Measurements from ENCODE around the gene TMEM52.
"Not testable (repeated sequence)": the region's sequence is repeated elsewhere in the genome, so short reads cannot be mapped to it uniquely, and the experiment has no call there.

DNA sequence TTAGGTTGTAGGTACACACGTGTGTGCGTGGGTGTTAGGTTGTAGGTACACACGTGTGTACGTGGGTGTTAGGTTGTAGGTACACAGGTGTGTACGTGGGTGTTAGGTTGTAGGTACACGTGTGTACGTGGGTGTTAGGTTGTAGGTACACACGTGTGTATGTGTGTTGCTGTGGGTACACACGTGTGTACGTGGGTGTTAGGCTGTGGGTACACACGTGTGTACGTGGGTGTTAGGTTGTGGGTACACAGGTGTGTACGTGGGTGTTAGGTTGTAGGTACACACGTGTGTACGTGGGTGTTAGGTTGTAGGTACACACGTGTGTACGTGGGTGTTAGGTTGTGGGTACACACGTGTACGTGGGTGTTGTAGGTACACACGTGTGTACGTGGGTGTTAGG is 15.8 kb upstream of the TMEM52 start:
- TF ChIP-seq EZH2 (IDR thresholded peaks at IDR 0.05; ENCODE audit: borderline replicate concordance, low read length) = not testable (repeated sequence)
- TF ChIP-seq, protein P1, sequence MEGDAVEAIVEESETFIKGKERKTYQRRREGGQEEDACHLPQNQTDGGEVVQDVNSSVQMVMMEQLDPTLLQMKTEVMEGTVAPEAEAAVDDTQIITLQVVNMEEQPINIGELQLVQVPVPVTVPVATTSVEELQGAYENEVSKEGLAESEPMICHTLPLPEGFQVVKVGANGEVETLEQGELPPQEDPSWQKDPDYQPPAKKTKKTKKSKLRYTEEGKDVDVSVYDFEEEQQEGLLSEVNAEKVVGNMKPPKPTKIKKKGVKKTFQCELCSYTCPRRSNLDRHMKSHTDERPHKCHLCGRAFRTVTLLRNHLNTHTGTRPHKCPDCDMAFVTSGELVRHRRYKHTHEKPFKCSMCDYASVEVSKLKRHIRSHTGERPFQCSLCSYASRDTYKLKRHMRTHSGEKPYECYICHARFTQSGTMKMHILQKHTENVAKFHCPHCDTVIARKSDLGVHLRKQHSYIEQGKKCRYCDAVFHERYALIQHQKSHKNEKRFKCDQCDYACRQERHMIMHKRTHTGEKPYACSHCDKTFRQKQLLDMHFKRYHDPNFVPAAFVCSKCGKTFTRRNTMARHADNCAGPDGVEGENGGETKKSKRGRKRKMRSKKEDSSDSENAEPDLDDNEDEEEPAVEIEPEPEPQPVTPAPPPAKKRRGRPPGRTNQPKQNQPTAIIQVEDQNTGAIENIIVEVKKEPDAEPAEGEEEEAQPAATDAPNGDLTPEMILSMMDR (conservative IDR thresholded peaks at IDR 0.05 in 1 of 2, IDR thresholded peaks at IDR 0.05 in 1 of 2; ENCODE audit: extremely low read depth in 1 of 2, insufficient read depth in 1 of 2, low read depth in 1 of 2, low read length in 2 of 2) = not testable (repeated sequence)
